IPS-NIHi11 (cell line): Measurements from ENCODE around the gene KRT39.

Experiments
- DNase-seq: peaks from one replicate; pipeline ENCODE4 v3.0.0; 2012; ENCODE audit warnings: mixed read lengths, low spot score

Gene KRT39

DNA sequence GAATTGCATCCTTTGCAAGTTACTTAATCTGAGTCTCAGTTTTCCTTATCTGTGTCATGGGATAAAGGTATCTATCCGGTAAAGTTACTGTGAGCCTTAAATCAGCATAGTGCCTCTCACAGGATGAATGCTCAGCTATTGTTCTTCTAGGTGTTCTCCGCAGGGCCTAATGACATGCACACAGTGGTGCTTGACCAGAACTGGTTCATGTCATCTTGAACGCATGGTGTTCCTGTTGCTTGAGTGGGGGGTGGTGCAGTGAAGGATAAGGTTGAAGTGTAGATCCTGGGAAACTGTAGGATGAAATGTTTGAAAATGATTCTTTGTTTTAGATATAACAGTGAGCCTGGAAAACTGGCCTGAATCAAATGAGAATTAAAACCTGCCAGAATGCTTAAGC is 13.4 kb upstream of the KRT39 start:
- no peak for DNase-seq

GRCh38 chr17:40978575-40979151 is 11.9 kb upstream of the KRT39 start:
- DNase-seq: no peak

DNA sequence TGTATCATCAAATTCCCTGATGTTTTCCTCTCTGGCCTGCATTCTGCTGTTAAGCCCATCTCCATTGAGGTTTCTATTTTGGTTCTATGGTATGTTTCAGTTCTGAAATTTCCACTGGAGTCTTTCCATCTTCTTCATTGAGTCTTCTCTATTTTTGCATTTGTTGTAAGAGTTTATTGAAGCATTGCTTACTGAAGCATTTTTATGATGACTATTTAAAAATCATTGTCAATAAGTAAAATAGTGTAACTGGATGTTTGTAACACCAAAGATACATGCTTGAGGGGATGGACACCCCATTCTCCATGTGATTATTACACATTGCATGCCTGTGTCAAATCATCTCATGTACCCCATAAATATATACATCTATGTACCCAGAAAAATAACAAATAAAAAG is 8.8 kb upstream of the KRT39 start:
- DNase-seq: no peak

GRCh38 chr17:40974366-40974765 is 7.6 kb upstream of the KRT39 start:
- no peak for DNase-seq

- no peak for DNase-seq
Measured at GRCh38 chr17:40967582-40967981, 834 bp upstream of the KRT39 start.

DNA sequence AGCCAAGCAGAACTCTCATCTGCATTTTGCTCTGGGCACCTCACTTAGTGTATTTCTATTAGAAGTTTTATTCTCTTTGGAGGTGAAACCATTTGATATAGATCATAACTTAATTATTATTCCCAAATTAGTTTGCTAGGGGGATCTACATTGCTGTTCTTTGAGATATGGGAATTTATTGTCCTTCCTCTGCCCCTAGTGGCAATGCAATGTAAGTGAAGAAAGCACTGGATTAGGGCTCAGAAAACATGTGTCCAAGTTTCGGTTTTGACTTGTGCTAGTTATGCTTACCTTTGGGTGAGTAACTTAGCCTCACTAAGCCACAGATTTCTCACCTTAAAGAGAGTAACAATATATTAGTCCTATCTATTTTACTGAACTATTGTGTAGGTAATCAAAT is 2.9 kb downstream of the KRT39 start:
- peak; percentile 50 for DNase-seq

- no peak for DNase-seq
Measured at GRCh38 chr17:40962059-40962561, 4.6 kb downstream of the KRT39 start.

GRCh38 chr17:40961591-40961990 is 5.2 kb downstream of the KRT39 start:
- DNase-seq: no peak

GRCh38 chr17:40960144-40960543 is 6.6 kb downstream of the KRT39 start:
- no peak for DNase-seq

- peak; percentile 42 for DNase-seq
Measured at GRCh38 chr17:40958086-40958953, 8.4 kb downstream of the KRT39 start.

DNA sequence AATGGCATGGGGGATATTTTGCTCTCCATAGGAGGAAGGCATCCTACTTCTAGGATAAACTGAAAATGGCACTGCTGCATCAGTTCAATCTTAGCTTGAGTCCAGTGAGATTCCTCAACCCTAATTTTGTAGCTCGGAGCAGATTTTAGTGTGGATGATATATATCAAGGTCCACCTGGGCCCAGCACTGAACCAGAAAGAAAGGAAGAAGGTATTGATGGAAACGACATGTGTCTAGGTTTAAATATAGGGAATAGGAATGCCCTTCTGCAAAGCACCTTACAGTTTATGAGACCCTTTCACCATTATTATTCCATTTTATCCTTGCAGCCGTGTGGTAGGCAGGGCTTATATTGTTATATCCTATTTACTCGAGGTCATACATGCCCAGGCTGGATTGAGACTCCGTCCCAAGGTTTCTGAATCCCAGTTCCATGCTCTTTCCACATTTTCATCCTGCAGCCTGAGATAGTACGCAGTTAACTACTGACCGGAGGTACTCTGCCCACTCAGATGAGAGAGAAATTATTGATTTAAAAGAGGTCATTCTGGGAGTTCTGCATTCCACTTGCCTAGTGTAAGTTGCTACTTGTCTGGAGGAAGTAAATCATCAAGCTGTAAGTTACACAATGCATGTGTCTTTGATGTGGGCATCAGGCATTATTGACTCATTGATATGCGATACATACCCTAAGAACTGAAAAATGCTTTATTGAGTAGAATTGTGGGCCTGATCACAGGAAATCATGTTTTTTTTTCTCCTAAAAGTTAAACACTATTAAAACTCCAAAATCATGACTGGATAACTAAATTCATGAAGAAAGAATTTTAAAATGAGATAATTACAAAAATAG is 10.1 kb downstream of the KRT39 start:
- DNase-seq: no peak

GRCh38 chr17:40953881-40954280 is 12.9 kb downstream of the KRT39 start:
- DNase-seq: no peak

DNA sequence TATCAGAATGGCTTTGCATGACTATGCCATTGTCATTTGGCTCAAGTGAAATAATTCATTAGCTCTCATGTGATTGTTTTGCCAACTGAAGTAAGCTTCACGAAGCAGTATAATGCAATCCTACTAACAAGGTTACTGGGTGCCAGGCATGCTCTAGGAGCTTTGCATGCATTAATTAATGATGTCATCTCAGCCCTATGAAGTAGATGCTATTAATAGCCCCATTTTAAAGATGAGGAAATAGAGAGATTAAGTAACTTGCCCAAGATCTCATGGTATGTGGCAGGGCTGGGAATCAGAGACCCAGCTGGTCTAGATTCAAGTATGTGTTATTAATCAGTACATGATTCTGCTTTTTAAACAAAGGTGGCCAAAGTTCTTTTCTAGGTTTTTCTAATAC is 14.1 kb downstream of the KRT39 start:
- DNase-seq: no peak

DNA sequence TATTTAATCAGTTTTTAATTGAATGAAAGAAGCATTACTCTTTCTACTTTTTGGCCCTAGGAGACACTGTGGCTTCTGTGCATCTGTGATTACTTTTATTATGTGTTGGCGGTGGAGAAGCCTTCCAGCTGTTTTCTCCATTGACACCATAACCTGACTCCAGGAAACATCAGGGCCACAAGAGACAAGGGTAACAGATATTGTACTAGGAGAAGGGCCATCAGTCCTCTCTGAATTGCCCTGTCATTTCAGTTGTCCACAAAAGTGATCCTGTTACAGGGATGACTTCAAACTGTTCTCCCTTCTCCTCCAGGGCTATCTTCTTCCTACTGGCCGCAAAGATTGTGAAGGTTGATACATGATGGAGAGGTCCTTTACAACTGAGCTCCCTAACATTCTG is 14.6 kb downstream of the KRT39 start:
- DNase-seq: no peak

DNA sequence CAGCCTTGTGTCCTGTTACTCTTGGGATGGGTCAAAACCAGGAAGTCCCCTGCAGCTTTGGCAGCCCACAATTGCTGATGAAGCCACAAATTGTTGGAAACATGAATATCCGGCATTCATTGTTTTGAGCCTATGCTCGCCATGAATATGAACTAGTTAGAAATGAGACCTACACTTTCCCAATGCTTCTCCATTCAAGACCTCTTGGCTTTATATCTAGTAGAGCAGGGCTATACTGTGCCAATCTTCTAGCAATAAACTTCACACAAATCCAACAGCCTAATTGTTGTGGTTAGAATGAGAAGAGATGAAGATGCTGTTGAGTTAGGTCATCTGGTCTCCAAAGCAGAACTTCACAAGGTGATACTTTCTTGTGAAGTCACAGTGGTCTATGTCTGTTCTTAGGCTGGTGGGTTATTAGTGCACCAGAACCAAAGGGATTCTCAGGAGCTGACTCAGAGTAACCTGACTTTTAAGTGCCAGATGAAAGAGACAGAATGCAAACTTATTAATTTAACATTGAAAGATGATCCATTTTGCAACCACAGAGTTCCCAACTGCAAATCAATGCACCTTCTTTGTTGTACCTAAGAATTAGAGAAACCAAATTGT is 15.6 kb downstream of the KRT39 start:
- DNase-seq: no peak

GRCh38 chr17:40950176-40950575 is 16.6 kb downstream of the KRT39 start:
- DNase-seq: no peak

DNA sequence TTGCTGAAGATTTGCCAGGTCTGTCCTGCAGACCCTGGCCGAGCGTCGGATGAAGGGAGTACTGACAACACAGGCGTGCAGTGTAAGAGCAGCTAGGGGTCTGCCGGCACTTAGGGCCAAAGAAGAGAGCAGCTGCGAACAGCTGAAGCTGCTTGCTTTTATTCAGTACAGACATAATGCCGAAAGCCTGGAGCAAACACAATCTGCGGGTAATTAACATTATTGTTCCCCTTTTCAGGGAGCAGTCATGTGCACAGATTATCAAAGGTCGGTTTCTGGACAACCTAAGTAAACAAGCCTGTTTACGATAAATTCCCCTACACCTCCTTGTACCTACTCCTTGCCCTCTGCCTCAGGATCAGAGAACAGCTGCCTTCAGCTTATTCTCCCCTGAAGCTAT is 17.3 kb downstream of the KRT39 start:
- DNase-seq: no peak

GRCh38 chr17:40947929-40948328 is 18.8 kb downstream of the KRT39 start:
- no peak for DNase-seq

- no peak for DNase-seq
Measured at GRCh38 chr17:40945414-40945813, 21.3 kb downstream of the KRT39 start.

DNA sequence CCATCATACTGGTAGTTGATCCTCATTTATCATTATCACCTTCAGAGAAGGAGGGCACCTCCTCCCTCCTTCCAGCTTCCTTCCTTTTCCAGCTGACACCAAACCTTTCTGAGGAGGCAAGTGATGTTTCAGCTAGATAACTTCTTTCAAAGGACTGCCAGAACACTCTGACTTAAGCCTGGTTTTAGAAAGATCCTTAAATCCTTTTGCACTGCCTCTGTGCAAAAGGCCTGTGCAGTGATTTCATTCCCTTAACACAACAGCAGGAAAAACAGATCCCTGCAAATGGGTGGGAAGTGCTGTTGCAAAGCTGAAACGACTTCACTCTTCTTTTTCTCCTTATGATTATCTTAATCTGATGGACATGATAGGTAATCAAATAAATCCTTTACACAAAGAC is 22.2 kb downstream of the KRT39 start:
- no peak for DNase-seq

- DNase-seq: no peak
Measured at GRCh38 chr17:40942553-40942952, 24.2 kb downstream of the KRT39 start.

DNA sequence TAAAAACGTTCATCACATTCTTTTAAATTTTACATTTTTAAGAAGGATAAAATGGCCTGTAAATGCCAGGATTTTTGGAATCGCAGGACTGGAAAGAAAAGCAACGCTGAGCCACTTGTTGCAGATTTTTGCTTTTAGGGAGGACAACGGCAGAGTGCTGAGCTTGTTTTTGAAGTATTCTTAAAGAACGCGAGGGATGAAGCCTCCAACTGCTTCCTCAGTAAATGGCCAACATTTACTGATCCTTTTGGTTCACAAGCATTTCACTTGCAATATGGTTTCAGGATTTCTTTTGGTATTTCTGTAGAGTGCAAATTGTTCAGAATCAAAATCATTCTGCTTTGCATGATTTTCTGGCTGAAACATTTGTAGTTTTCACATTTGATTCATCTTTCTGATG is 26.5 kb downstream of the KRT39 start:
- DNase-seq: no peak
